Measurements from ENCODE around the gene OR4C12.
A peak's percentile ranks its signal among the peaks of the same experiment; 100 is the strongest.
"Not testable (repeated sequence)": the region's sequence is repeated elsewhere in the genome, so short reads cannot be mapped to it uniquely, and the experiment has no call there.

The OR4C12 gene

DNA sequence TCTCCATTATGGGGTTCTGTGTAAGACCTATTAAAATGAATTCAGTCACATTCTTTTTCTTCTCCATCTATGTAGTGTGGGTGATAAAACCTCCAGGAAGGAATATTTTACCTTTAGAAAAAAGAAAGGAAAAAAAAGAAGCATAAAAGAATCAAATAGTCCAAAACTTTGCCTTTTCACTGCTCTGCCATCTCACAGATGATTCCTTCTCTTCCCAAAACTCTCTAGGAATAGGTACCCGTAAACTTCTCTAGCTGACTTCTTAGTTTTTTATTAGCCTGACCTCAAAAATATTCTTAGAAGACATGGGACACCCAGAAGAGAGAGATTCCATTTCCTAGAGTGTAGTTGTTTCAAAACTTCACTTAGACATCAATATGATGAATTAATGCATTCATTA lies at the start of gene OR4C12:
TSS of gene OR4C12 (minus strand) at position 101 of the 400 bp plus-strand sequence. CDS start at position 67, 34 bp downstream.
- DNase-seq, result not testable (repeated sequence)

GRCh38 chr11:50030193-50030592 lies 47.9 kb upstream of the OR4C12 start:
- DNase-seq, result no peak

DNA sequence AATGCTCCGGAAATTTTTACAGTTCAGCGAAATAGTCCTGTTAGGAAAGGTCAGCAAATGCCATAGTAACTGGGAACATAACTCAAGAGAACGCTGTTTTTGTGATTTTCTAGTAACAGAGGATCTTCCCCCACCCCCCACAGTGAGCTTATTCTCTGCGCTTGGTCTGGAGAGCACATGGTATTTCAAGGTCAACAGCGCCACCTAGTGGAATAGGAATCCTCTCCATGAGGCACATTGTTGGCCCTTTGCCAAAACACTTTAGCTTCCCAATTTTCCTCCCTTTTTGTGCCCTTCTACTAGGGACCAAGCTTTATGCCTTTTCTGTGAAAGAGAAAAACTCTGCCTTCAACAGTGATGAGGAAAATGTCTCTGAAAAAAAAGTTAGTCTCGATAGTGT lies 13.2 kb upstream of the OR4C12 start:
- peak; percentile 74 for DNase-seq

DNA sequence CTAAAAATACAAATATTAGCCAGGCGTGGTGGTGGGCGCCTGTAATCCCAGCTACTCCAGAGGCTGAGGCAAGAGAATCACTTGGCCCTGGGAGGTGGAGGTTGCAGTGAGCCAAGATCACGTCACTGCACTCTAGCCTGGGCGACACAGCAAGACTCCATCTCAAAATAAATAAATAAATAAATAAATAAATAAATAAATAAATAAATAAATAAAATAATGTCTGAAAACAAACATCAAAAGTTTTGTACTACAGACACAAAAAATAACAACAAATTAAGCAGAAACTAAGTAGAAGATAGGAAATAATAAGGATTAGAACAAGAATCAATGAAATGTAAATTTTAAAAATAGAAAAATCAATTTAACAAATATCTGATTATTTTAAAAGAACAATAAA lies 8.9 kb downstream of the OR4C12 start:
- DNase-seq, result not testable (repeated sequence)

- DNase-seq, result no peak
Observed at GRCh38 chr11:49952091-49952490, 30.2 kb downstream of the OR4C12 start, which contains the start of gene OR4C13. Gene OR4C13, plus strand, starts transcription at chr11:49952391. Its CDS starts 32 bp downstream, at chr11:49952423.

DNA sequence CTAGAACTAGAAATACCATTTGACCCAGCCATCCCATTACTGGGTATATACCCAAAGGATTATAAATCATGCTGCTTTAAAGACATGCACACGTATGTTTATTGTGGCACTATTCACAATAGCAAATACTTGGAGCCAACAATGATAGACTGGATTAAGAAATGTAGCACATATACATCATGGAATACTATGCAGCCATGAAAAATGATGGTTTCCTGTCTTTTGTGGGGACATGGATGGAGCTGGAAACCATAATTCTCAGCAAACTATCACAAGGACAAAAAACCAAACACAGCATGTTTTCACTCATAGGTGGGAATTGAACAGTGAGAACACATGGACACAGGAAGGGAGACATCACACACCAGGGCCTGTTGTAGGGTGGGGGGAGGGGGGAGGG lies 33.6 kb downstream of the OR4C12 start:
- not testable (repeated sequence) for DNase-seq

Measured in NCI-H2171 (cell line).